ENCODE data around the gene MYH11. TPM values are rescaled to one million over a fixed set of nuclear protein-coding genes. Genes with fewer than 3 reads are reported as not detected.

The MYH11 gene
- polyA plus RNA-seq, 1 donor (not counting 4 experiments of a cell fraction or from before 2014, with no cell fraction given), result not detected

- H3K9me3 ChIP-seq (ENCODE audit: control insufficient read depth, low read depth, low read length), result no peaks in the 10 kb centered on the region
- TF ChIP-seq EZH2 (IDR thresholded peaks at IDR 0.05; ENCODE audit: low read length), result no peak
- TF ChIP-seq CTCF (optimal IDR thresholded peaks at IDR 0.05 in 1 of 3, IDR thresholded peaks at IDR 0.05 in 1 of 3, conservative IDR thresholded peaks at IDR 0.05 in 1 of 3; ENCODE audit: extremely low read depth in 1 of 3, insufficient read depth in 2 of 3, low read length in 3 of 3), result no peak
- no peaks in the 10 kb centered on the region for H4K20me1 ChIP-seq (ENCODE audit: control insufficient read depth, extremely low read depth, insufficient read depth, low read length)
- H2AFZ ChIP-seq (ENCODE audit: control insufficient read depth, low read length), result no peak overlapping the region
- H3K27me3 ChIP-seq (ENCODE audit: control insufficient read depth, extremely low read depth, insufficient read depth, low read length), result no peaks in the 10 kb centered on the region
- H3K9me1 ChIP-seq (ENCODE audit: control insufficient read depth, extremely low read depth, insufficient read depth, low read length), result no peaks in the 10 kb centered on the region
- FAIRE-seq, result no peak
- H3K4me3 ChIP-seq (ENCODE audit: control insufficient read depth in 2 of 3, extremely low read depth in 1 of 3, insufficient read depth in 2 of 3, low read depth in 1 of 3, low read length in 3 of 3), result no peak overlapping the region
- H3K27ac ChIP-seq (ENCODE audit: control insufficient read depth, insufficient read depth, low read length), result no peak overlapping the region
- no peaks in the 10 kb centered on the region for H3K79me2 ChIP-seq (ENCODE audit: control insufficient read depth, insufficient read depth, low read length)
- dilution Hi-C loops (cut with MboI; ENCODE audit: extremely low pct_ligation_motif_present, low sequenced_read_pairs), result no loop called here
- peaks cover 19 to 25% of the 10 kb centered on the region in 2 experiments for H3K36me3 ChIP-seq (ENCODE audit: control insufficient read depth in 2 of 2, extremely low read depth in 1 of 2, insufficient read depth in 2 of 2, low read length in 2 of 2)
- H3K4me1 ChIP-seq (ENCODE audit: control insufficient read depth, extremely low read depth, insufficient read depth, low read length), result no peaks in the 10 kb centered on the region
- no peak for DNase-seq (ENCODE audit: low read depth, low spot score)
- no peak overlapping the region for H3K4me2 ChIP-seq (ENCODE audit: control insufficient read depth, extremely low read depth, insufficient read depth, low read depth, low read length)
- no peak overlapping the region for H3K9ac ChIP-seq (ENCODE audit: control insufficient read depth, extremely low read depth, insufficient read depth, low read length)
These were observed 149.5 kb downstream of the MYH11 start for GRCh38 chr16:15707332-15707731.

GRCh38 chr16:15705064-15705565, 151.7 kb downstream of the MYH11 start:
- no peaks in the 10 kb centered on the region for H3K4me1 ChIP-seq (ENCODE audit: control insufficient read depth, extremely low read depth, insufficient read depth, low read length)
- H3K9me3 ChIP-seq (ENCODE audit: control insufficient read depth, low read depth, low read length), result no peaks in the 10 kb centered on the region
- H3K4me2 ChIP-seq (ENCODE audit: control insufficient read depth, extremely low read depth, insufficient read depth, low read depth, low read length), result no peak overlapping the region
- no peak overlapping the region for H3K4me3 ChIP-seq (ENCODE audit: control insufficient read depth in 2 of 3, extremely low read depth in 1 of 3, insufficient read depth in 2 of 3, low read depth in 1 of 3, low read length in 3 of 3)
- no peaks in the 10 kb centered on the region for H3K79me2 ChIP-seq (ENCODE audit: control insufficient read depth, insufficient read depth, low read length)
- no peak overlapping the region for H3K27ac ChIP-seq (ENCODE audit: control insufficient read depth, insufficient read depth, low read length)
- dilution Hi-C loops (cut with MboI; ENCODE audit: extremely low pct_ligation_motif_present, low sequenced_read_pairs), result no loop called here
- H3K9me1 ChIP-seq (ENCODE audit: control insufficient read depth, extremely low read depth, insufficient read depth, low read length), result no peaks in the 10 kb centered on the region
- FAIRE-seq (no peak), DNase-seq (ENCODE audit: low read depth, low spot score) (no peak)
- H3K9ac ChIP-seq (ENCODE audit: control insufficient read depth, extremely low read depth, insufficient read depth, low read length), result no peak overlapping the region
- no peak overlapping the region for H2AFZ ChIP-seq (ENCODE audit: control insufficient read depth, low read length)
- H3K36me3 ChIP-seq (ENCODE audit: control insufficient read depth in 2 of 2, extremely low read depth in 1 of 2, insufficient read depth in 2 of 2, low read length in 2 of 2), result peaks cover 30 to 36% of the 10 kb centered on the region in 2 experiments
- H4K20me1 ChIP-seq (ENCODE audit: control insufficient read depth, extremely low read depth, insufficient read depth, low read length), result no peaks in the 10 kb centered on the region
- TF ChIP-seq EZH2 (IDR thresholded peaks at IDR 0.05; ENCODE audit: low read length) (no peak), CTCF (optimal IDR thresholded peaks at IDR 0.05 in 1 of 3, IDR thresholded peaks at IDR 0.05 in 1 of 3, conservative IDR thresholded peaks at IDR 0.05 in 1 of 3; ENCODE audit: extremely low read depth in 1 of 3, insufficient read depth in 2 of 3, low read length in 3 of 3) (no peak)
- no peaks in the 10 kb centered on the region for H3K27me3 ChIP-seq (ENCODE audit: control insufficient read depth, extremely low read depth, insufficient read depth, low read length)
